MCF 10A (cell line): Measurements from ENCODE around the gene CTBP1. TPM values are rescaled to one million over a fixed set of nuclear protein-coding genes. Genes with fewer than 3 reads are reported as not detected.

Experiments
- BruUV-seq: library from RNA; stranded (reverse); fragments of 400-500 nt; replicated peaks from 2 replicates; lab custom pipeline; 2021; lab: Mats Ljungman, UMichigan
- CTCF ChIA-PET: fragments of 300-600 bp; sonication (Branson Sonifier 250); formaldehyde crosslinking; extraction: SDS; loops from one replicate; lab custom pipeline; 2021; ENCODE audit warnings: antibody characterized with exemption, inconsistent platforms; lab: Yijun Ruan, JAX
- POLR2A ChIA-PET: fragments of 300-600, 350-650 bp; sonication (Branson Sonifier 250); formaldehyde crosslinking; extraction: SDS; loops from one replicate; lab custom pipeline; 2020; ENCODE audit warnings: antibody characterized with exemption, inconsistent platforms; lab: Yijun Ruan, JAX
- DNase-seq: peaks from one replicate; pipeline ENCODE4 v3.0.0-alpha.2; 2018; ENCODE audit not compliant: unreplicated experiment
- H3K27ac Mint-ChIP-seq: one replicate; pipeline ENCODE4 v1.8.0; 2022; ENCODE audit warnings: mild to moderate bottlenecking, low read depth, mixed read lengths; ENCODE audit not compliant: unreplicated experiment
- H3K27me3 Mint-ChIP-seq: one replicate; pipeline ENCODE4 v1.8.0; 2022; ENCODE audit warnings: mixed read lengths; ENCODE audit not compliant: insufficient read depth, unreplicated experiment
- H3K36me3 Mint-ChIP-seq: one replicate; pipeline ENCODE4 v1.8.0; 2022; ENCODE audit warnings: mild to moderate bottlenecking, moderate library complexity, mixed read lengths; ENCODE audit not compliant: insufficient read depth, unreplicated experiment
- H3K4me1 Mint-ChIP-seq: one replicate; pipeline ENCODE4 v1.8.0; 2022; ENCODE audit warnings: mixed read lengths; ENCODE audit not compliant: insufficient read depth, unreplicated experiment
- H3K4me3 Mint-ChIP-seq: one replicate; pipeline ENCODE4 v1.8.0; 2022; ENCODE audit warnings: mild to moderate bottlenecking, moderate library complexity, mixed read lengths; ENCODE audit not compliant: unreplicated experiment
- H3K9me3 Mint-ChIP-seq: one replicate; pipeline ENCODE4 v1.8.0; 2022; ENCODE audit warnings: mixed read lengths; ENCODE audit not compliant: unreplicated experiment
- CTCF ChIP-seq: fragments of 200-600 bp; IDR thresholded peaks from one replicate; pipeline ENCODE4 v1.8.0; 2022; ENCODE audit warnings: antibody characterized with exemption, mild to moderate bottlenecking; ENCODE audit not compliant: unreplicated experiment
- intact Hi-C: fragments of 100-400 bp; cut with micrococcal nuclease; formaldehyde crosslinking; loops from 2 replicates; pipeline ENCODE4 v1.14.1; 2022
- total RNA-seq: library from RNA; stranded (reverse); gene quantifications from 2 replicates; pipeline ENCODE4 v1.2.3, GENCODE V29; 2022

CTBP1 gene
- total RNA-seq, 1 experiment from 2014 or later: 152 TPM

- ChIA-PET CTCF (interaction anchor here (1.0 kb wide), 1 partner anchor 26 kb away, joined by 4 read pairs; no protein-coding TSS in a partner anchor), POLR2A (no interaction called here)
- no peak for TF ChIP-seq CTCF
- no peak overlapping the region for H3K4me3 Mint-ChIP-seq
- peaks cover 54% of the 10 kb centered on the region for H3K36me3 Mint-ChIP-seq
- H3K27me3 Mint-ChIP-seq: no peaks in the 10 kb centered on the region
- H3K27ac Mint-ChIP-seq: no peak overlapping the region
- no TSS peak for BruUV-seq
- H3K4me1 Mint-ChIP-seq: no peaks in the 10 kb centered on the region
- DNase-seq: no peak
- intact Hi-C loops: no loop called here
- no peaks in the 10 kb centered on the region for H3K9me3 Mint-ChIP-seq
These were observed 6.2 kb downstream of the CTBP1 start for GRCh38 chr4:1242506-1243450.

- no peaks in the 10 kb centered on the region for H3K9me3 Mint-ChIP-seq
- no peaks in the 10 kb centered on the region for H3K4me1 Mint-ChIP-seq
- no peak for DNase-seq
- no peak for TF ChIP-seq CTCF
- H3K27me3 Mint-ChIP-seq: no peaks in the 10 kb centered on the region
- H3K4me3 Mint-ChIP-seq: no peak overlapping the region
- ChIA-PET CTCF (interaction anchor here (1.0 kb wide), 1 partner anchor 26 kb away, joined by 4 read pairs; no protein-coding TSS in a partner anchor), POLR2A (no interaction called here)
- no peak overlapping the region for H3K27ac Mint-ChIP-seq
- intact Hi-C loops: no loop called here
- no TSS peak for BruUV-seq
- H3K36me3 Mint-ChIP-seq: peaks cover 53% of the 10 kb centered on the region
These were observed 6.9 kb downstream of the CTBP1 start for GRCh38 chr4:1241936-1242505.

- no peaks in the 10 kb centered on the region for H3K9me3 Mint-ChIP-seq
- H3K4me1 Mint-ChIP-seq: no peaks in the 10 kb centered on the region
- ChIA-PET CTCF (no interaction called here), POLR2A (no interaction called here)
- intact Hi-C loops: no loop called here
- no peak overlapping the region for H3K27ac Mint-ChIP-seq
- no peak overlapping the region for H3K4me3 Mint-ChIP-seq
- TF ChIP-seq CTCF: no peak
- no peak for DNase-seq
- no TSS peak for BruUV-seq
- no peaks in the 10 kb centered on the region for H3K27me3 Mint-ChIP-seq
- H3K36me3 Mint-ChIP-seq: peaks cover 49% of the 10 kb centered on the region
These were observed 7.4 kb downstream of the CTBP1 start for GRCh38 chr4:1241466-1241935.
